Pancreas (tissue), 10 donors: ENCODE measurements around the gene TRAPPC2L. TPM values are rescaled to one million over a fixed set of nuclear protein-coding genes. Genes with fewer than 3 reads are reported as not detected.

Experiments
- ATAC-seq, 4 donors: fragments of 200-7000 bp; cut with Tn5 transposase; one replicate each; pipeline versions ENCODE4 v1.8.0 to v1.9.1; 2020; ENCODE audit warnings: mild to moderate bottlenecking in 4 of 4, moderate library complexity in 4 of 4
- DNase-seq, 6 donors: peaks; one replicate each; pipeline ENCODE4 v3.0.0-alpha.2; 2020
- FAIRE-seq: peaks from 2 replicates; lab custom pipeline; 2012; peaks lifted over from hg19 to GRCh38; lab: Jason Lieb, UNC
- H3K27ac ChIP-seq, 4 donors: fragments of 200-600 bp; sonication (generic); 1 replicate in 3 of 4; 2 replicates in 1 of 4; pipeline versions ENCODE4 v1.5.0 to v1.8.0; 2020
- H3K27me3 ChIP-seq, 4 donors: fragments of 200-600 bp; one replicate each; pipeline ENCODE4 v1.8.0; 2021
- H3K36me3 ChIP-seq, 3 donors: fragments of 200-600 bp; sonication (generic) in 1 of 3; one replicate each; pipeline versions ENCODE4 v1.5.0 to v1.8.0; 2020 to 2021
- H3K4me1 ChIP-seq, 3 donors: fragments of 200-600 bp; one replicate each; pipeline ENCODE4 v1.8.0; 2021
- H3K4me3 ChIP-seq, 4 donors: fragments of 200-600 bp; sonication (generic) in 2 of 4; one replicate each; pipeline versions ENCODE4 v1.5.0 to v1.8.0; 2020 to 2021
- H3K9me3 ChIP-seq, 4 donors: fragments of 200-600 bp; one replicate each; pipeline ENCODE4 v1.8.0; 2021
- WGBS, 2 donors: extraction: QIAGEN DNeasy Blood & Tissue Kit; methylation state at CpG; one replicate each; pipeline ENCODE4 v1.1.7; 2013; 5-methylcytosine and 5-hydroxymethylcytosine counted together
- intact Hi-C, 3 donors: fragments of 100-400 bp; cut with DNase I; formaldehyde crosslinking; loops; one replicate each; pipeline versions ENCODE4 v1.11.1 to v1.14.2; 2022
- polyA plus RNA-seq, 2 donors: library from polyadenylated mRNA; stranded (reverse); fragments of 200-250 nt; gene quantifications; one replicate each; pipeline ENCODE4 v1.2.3, GENCODE V29; 2013
- total RNA-seq, 6 donors: library from RNA; stranded (reverse); fragmentation: NEBNext Ultra II Directional in 4 of 6; extraction: Animal tissue kit (Norgen Biotek cat#: 25700) in 4 of 6; gene quantifications; one replicate each; pipeline versions ENCODE4 v1.2.1 to v1.2.4, GENCODE V29; 2021 to 2023
- TF ChIP-seq, protein P1 (sequence below), 4 donors: fragments of 200-600 bp; sonication (generic) in 3 of 4; IDR thresholded peaks; one replicate each; pipeline versions ENCODE4 v1.5.0 to v1.8.0; 2021; ENCODE audit warnings: antibody characterized with exemption in 4 of 4
- donor health status: healthy with polysubstance abuse.
- donor health status: DM: no; HTN: no; CAD: no; lungs with moderate emphysema.
- donor health status: DM: no; HTN: no; CAD: no.
- donor health status: control.
- donor health status: control.
- donor health status: Bipolar disorder and iron deficiency.
- donor health status: DM: yes; HTN: yes; CAD: no.
- donor health status: DM: no; HTN: no; CAD: no.
- donor health status: DM: no; HTN: no; CAD: no.
- donor health status: DM: yes; HTN: yes; CAD: no.

Gene TRAPPC2L
- total and polyA plus RNA-seq, 8 donors: 16.0 to 55.2 (median 27.4) TPM

DNA sequence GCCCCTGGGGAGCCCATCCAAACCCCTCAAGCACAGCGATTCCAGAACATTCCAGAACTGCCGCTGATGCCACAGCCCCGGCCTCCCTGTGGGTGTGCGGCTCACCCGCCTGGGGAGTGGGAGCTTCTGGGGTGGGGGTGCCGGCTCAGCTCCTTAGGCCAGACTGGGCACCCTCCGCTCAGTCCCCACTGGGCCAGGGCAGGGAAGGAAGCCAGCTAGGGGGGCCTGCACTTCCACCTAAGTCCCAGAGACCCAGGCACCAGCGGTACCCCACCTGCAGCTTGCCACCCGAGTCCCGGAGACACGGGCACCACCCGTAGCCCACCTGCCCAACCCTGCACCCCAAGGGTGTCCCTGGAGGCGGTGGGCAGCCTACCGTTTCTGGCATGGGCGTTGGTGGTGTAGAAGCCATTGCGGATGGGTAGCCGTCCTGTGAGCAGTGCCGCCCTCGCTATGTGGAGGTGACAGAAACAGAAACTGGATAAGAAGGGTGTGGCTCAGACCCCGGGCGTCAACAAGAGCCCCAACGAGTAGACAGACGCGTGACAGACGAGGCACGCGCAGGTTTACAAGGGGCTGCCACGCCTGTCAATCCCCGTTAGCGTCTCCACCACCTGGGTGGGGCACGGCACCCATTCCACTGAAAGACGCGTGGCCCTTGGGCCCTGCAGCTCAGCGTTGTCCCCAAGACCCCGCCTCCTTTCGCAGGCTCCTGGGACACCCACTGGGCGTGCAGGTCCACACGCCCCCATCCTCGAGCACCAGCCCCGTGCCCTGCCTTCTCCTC lies 15.2 kb upstream of the TRAPPC2L start:
- intact Hi-C loops: no loop called here
- no peaks in the 10 kb centered on the region for H3K4me1 ChIP-seq
- 91 to 92% methylated on average over 40 of the region's 40 CpGs for WGBS, 2 donors
- H3K9me3 ChIP-seq: no peaks in the 10 kb centered on the region
- no peak overlapping the region for H3K4me3 ChIP-seq
- H3K36me3 ChIP-seq: no peaks in the 10 kb centered on the region
- peak in 1 of 6 donors; percentile 68 for DNase-seq
- TF ChIP-seq, protein P1, sequence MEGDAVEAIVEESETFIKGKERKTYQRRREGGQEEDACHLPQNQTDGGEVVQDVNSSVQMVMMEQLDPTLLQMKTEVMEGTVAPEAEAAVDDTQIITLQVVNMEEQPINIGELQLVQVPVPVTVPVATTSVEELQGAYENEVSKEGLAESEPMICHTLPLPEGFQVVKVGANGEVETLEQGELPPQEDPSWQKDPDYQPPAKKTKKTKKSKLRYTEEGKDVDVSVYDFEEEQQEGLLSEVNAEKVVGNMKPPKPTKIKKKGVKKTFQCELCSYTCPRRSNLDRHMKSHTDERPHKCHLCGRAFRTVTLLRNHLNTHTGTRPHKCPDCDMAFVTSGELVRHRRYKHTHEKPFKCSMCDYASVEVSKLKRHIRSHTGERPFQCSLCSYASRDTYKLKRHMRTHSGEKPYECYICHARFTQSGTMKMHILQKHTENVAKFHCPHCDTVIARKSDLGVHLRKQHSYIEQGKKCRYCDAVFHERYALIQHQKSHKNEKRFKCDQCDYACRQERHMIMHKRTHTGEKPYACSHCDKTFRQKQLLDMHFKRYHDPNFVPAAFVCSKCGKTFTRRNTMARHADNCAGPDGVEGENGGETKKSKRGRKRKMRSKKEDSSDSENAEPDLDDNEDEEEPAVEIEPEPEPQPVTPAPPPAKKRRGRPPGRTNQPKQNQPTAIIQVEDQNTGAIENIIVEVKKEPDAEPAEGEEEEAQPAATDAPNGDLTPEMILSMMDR (IDR thresholded peaks at IDR 0.05): no peak
- FAIRE-seq: no peak
- H3K27ac ChIP-seq: no peak overlapping the region
- H3K27me3 ChIP-seq: no peaks in the 10 kb centered on the region
- no peak for ATAC-seq

DNA sequence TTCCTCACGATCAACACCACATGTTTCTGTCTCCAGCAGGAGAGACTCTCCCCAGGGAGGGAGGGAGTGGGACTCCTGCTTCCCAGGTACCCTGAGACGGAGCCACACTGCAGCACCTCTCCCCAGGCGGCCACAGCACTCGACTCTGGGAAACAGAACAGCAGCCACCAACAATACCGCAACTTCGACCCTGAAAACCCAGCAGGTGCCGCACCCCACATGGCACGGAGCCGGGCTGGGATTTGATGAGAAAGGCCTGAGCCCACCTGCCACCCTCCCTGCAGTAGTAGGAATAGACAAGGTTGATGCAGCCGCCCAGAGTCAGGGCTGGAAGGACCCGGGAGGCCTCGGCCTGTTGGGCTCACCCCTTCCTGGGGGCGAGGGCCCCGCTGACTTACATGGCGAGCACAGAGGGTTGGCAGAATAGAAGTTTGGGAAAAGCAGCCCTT lies 14.6 kb upstream of the TRAPPC2L start:
- TF ChIP-seq, protein P1 (IDR thresholded peaks at IDR 0.05): no peak

DNA sequence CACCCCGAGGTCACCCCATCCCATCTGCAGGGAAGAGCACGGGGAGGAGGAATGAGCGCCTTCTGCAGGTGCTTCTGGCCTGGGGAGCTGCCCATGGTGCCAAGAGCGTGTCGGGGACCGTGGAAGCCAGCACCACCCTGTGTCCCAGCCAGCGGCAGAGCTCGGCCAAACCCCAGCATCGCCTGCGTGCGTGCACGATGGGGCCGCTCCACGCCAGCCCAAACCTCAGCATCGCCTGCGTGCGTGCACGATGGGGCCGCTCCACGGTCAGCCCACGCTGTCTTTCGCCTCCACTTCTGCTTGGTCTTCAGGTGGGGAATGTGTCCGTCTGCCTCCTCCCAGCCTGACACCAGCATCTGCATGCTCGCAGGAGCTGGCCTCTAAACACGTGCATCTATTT lies 14.1 kb upstream of the TRAPPC2L start:
- ATAC-seq: no peak
- no peak overlapping the region for H3K4me3 ChIP-seq
- H3K9me3 ChIP-seq: no peaks in the 10 kb centered on the region
- H3K36me3 ChIP-seq: no peaks in the 10 kb centered on the region
- H3K27me3 ChIP-seq: no peaks in the 10 kb centered on the region
- no peak for FAIRE-seq
- no peak overlapping the region for H3K27ac ChIP-seq
- TF ChIP-seq, protein P1 (IDR thresholded peaks at IDR 0.05): no peak
- no peaks in the 10 kb centered on the region for H3K4me1 ChIP-seq
- 94 to 95% methylated on average over 25 of the region's 25 CpGs for WGBS, 2 donors
- intact Hi-C loops: no loop called here
- peak in 1 of 6 donors; percentile 47 for DNase-seq

More for the DNA sequence above, 14.6 kb upstream of the TRAPPC2L start:
- intact Hi-C loops: no loop called here
- peak in 1 of 6 donors; percentile 57 for DNase-seq
- WGBS, 2 donors: 91 to 92% methylated on average over 15 of the region's 15 CpGs
- FAIRE-seq: no peak
- no peaks in the 10 kb centered on the region for H3K27me3 ChIP-seq
- no peaks in the 10 kb centered on the region for H3K9me3 ChIP-seq
- H3K4me3 ChIP-seq: no peak overlapping the region
- no peak for ATAC-seq
- no peaks in the 10 kb centered on the region for H3K36me3 ChIP-seq
- H3K27ac ChIP-seq: no peak overlapping the region
- H3K4me1 ChIP-seq: no peaks in the 10 kb centered on the region

DNA sequence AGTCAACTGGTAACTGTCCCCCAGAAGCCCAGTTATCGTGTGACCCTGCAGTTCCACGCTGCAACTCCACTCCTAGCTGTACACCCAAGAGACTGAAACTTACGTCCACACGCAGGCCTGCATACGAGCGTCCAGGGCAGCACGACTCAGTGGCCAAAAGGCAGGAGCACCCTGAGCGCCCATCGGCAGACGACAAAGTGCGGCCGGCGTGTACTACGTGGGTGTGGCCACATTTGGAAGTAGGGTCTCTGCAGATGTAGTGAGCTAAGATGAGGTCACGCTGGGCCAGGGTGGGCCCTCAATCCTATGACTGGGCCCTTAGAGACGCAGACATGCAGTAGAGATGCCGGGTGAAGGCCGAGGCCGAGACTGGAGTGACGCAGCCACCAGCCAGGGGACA lies 13.7 kb upstream of the TRAPPC2L start:
- intact Hi-C loops: no loop called here
- DNase-seq: peak in 1 of 6 donors; percentile 44
- H3K36me3 ChIP-seq: no peaks in the 10 kb centered on the region
- no peaks in the 10 kb centered on the region for H3K9me3 ChIP-seq
- no peak overlapping the region for H3K27ac ChIP-seq
- TF ChIP-seq, protein P1 (IDR thresholded peaks at IDR 0.05): no peak
- no peak for FAIRE-seq
- no peaks in the 10 kb centered on the region for H3K27me3 ChIP-seq
- ATAC-seq: no peak
- 93% methylated on average over 20 of the region's 20 CpGs for WGBS, 2 donors
- no peak overlapping the region for H3K4me3 ChIP-seq
- no peaks in the 10 kb centered on the region for H3K4me1 ChIP-seq
